GM12878 (cell line): Measurements from ENCODE around the gene FAM222B. TPM values are rescaled to one million over a fixed set of nuclear protein-coding genes. Genes with fewer than 3 reads are reported as not detected.

ENCODE experiments used
- ATAC-seq: fragments of 200-7000 bp; cut with Tn5 transposase; 3 replicates; pipeline ENCODE4 v1.9.1; 2020; ENCODE audit warnings: mild to moderate bottlenecking, moderate library complexity
- BruUV-seq: library from RNA; stranded (reverse); fragments of 400-500 nt; replicated peaks from 2 replicates; lab custom pipeline; 2021; lab: Mats Ljungman, UMichigan
- CTCF ChIA-PET: fragments of 300-600 bp; sonication (Branson Sonifier 250); formaldehyde crosslinking; extraction: SDS; loops from one replicate; lab custom pipeline; 2021; ENCODE audit warnings: inconsistent platforms; lab: Yijun Ruan, JAX
- POLR2A ChIA-PET: fragments of 350-600 bp; formaldehyde crosslinking; extraction: SDS; loops from one replicate; lab custom pipeline; 2021; ENCODE audit warnings: inconsistent platforms; lab: Charles Lee
- RAD21 ChIA-PET: fragments of 300-600 bp; sonication (Branson Sonifier 250); formaldehyde crosslinking; loops from one replicate; lab custom pipeline; 2023; ENCODE audit warnings: antibody characterized with exemption; ENCODE audit not compliant: unreplicated experiment; lab: Charles Lee
- SMC1A ChIA-PET: fragments of 300-600 bp; sonication (Branson Sonifier 250); formaldehyde crosslinking; loops from one replicate; lab custom pipeline; 2023; ENCODE audit not compliant: unreplicated experiment, uncharacterized antibody; lab: Charles Lee
- DNase-seq: peaks from one replicate; pipeline ENCODE4 v3.0.0-alpha.2; 2011; ENCODE audit warnings: low read depth, low spot score
- FAIRE-seq: peaks from 3 replicates; lab custom pipeline; 2011; peaks lifted over from hg19 to GRCh38; lab: Jason Lieb, UNC
- H2AFZ ChIP-seq: 2 replicates; pipeline ENCODE4 v1.6.0; 2011; ENCODE audit warnings: low read depth, low read length, control low read depth; ENCODE audit not compliant: control insufficient read depth
- H3K27ac ChIP-seq: 2 replicates; pipeline ENCODE4 v1.5.1; 2011; ENCODE audit warnings: control low read depth; ENCODE audit not compliant: control insufficient read depth, insufficient read depth
- H3K27me3 ChIP-seq, 2 experiments: replicated peaks in 1 of 2; 2 replicates each; pipeline versions ENCODE4 v1.6.0 to v1.6.1; 2011; ENCODE audit warnings: low read length in 1 of 2; ENCODE audit not compliant: control insufficient read depth in 2 of 2, insufficient read depth in 2 of 2
- H3K36me3 ChIP-seq, 2 experiments: 2 replicates each; pipeline ENCODE4 v1.5.1; 2011; ENCODE audit warnings: low read length in 1 of 2; ENCODE audit not compliant: control insufficient read depth in 2 of 2, insufficient read depth in 2 of 2
- H3K4me1 ChIP-seq: 2 replicates; pipeline ENCODE4 v1.6.1; 2011; ENCODE audit warnings: mild to moderate bottlenecking, low read length, moderate library complexity, mixed read lengths; ENCODE audit not compliant: control insufficient read depth, insufficient read depth
- H3K4me2 ChIP-seq: 2 replicates; pipeline ENCODE4 v1.6.0; 2011; ENCODE audit warnings: control low read depth; ENCODE audit not compliant: control insufficient read depth, insufficient read depth
- H3K4me3 ChIP-seq: fragments of 200-600 bp; sonication (generic); 2 replicates; pipeline ENCODE4 v1.5.1; 2016
- H3K79me2 ChIP-seq: 2 replicates; pipeline ENCODE4 v1.6.0; 2011; ENCODE audit warnings: low read length; ENCODE audit not compliant: control insufficient read depth, insufficient read depth
- H3K9ac ChIP-seq: 2 replicates; pipeline ENCODE4 v1.8.0; 2011; ENCODE audit warnings: low read length, control low read depth, mixed read lengths; ENCODE audit not compliant: control insufficient read depth, insufficient read depth
- H3K9me3 ChIP-seq: replicated peaks from 3 replicates; pipeline ENCODE4 v1.5.1; 2011; ENCODE audit warnings: mild to moderate bottlenecking, low read length; ENCODE audit not compliant: control insufficient read depth, insufficient read depth
- H4K20me1 ChIP-seq: 2 replicates; pipeline ENCODE4 v1.6.0; 2011; ENCODE audit not compliant: control insufficient read depth, insufficient read depth
- BACH1 ChIP-seq: fragments of 450-650 bp; IDR thresholded peaks from 2 replicates; pipeline ENCODE4 v1.6.1; 2017; ENCODE audit warnings: mild to moderate bottlenecking, borderline replicate concordance
- CHD2 ChIP-seq: IDR thresholded peaks from 2 replicates; pipeline ENCODE4 v1.6.1; 2011; ENCODE audit warnings: low read depth, low read length, improper control_type of control experiment, borderline replicate concordance
- EED ChIP-seq: sonication (generic); IDR thresholded peaks from 2 replicates; pipeline ENCODE4 v1.6.1; 2016; ENCODE audit warnings: antibody characterized with exemption, low read depth
- HDGF ChIP-seq: fragments of 450-650 bp; IDR thresholded peaks from 2 replicates; pipeline ENCODE4 v1.6.1; 2016; ENCODE audit warnings: antibody characterized with exemption
- IKZF2 ChIP-seq, 2 experiments: fragments of 450-650 bp; IDR thresholded peaks; 2 replicates each; pipeline ENCODE4 v1.6.1; 2017; ENCODE audit warnings: mild to moderate bottlenecking in 2 of 2, moderate library complexity in 2 of 2
- PAX8 ChIP-seq: fragments of 450-650 bp; IDR thresholded peaks from 2 replicates; pipeline ENCODE4 v1.6.1; 2017; ENCODE audit warnings: mild to moderate bottlenecking, moderate library complexity
- POLR2AphosphoS2 ChIP-seq: IDR thresholded peaks from 2 replicates; pipeline ENCODE4 v1.6.1; 2011; ENCODE audit warnings: low read depth, mild to moderate bottlenecking, low read length, improper control_type of control experiment, moderate library complexity
- POLR2AphosphoS5 ChIP-seq: IDR thresholded peaks from 2 replicates; pipeline ENCODE4 v1.6.1; 2011; ENCODE audit warnings: mild to moderate bottlenecking, low read length, inconsistent platforms
- RB1 ChIP-seq: fragments of 450-650 bp; formaldehyde crosslinking; IDR thresholded peaks from 2 replicates; pipeline ENCODE4 v1.6.1; 2017; ENCODE audit warnings: mild to moderate bottlenecking, borderline replicate concordance
- SMAD5 ChIP-seq: IDR thresholded peaks from 2 replicates; pipeline ENCODE4 v1.6.1; 2016; ENCODE audit warnings: antibody characterized with exemption, low read depth
- TCF3 ChIP-seq: IDR thresholded peaks from 2 replicates; pipeline ENCODE4 v1.6.1; 2012; ENCODE audit warnings: low read depth, mild to moderate bottlenecking, low read length, borderline replicate concordance; ENCODE audit not compliant: insufficient read depth
- YY1 ChIP-seq: IDR thresholded peaks from 2 replicates; pipeline ENCODE4 v1.6.1; 2011; ENCODE audit warnings: low read depth, mild to moderate bottlenecking, low read length
- ZBED1 ChIP-seq: IDR thresholded peaks from 2 replicates; pipeline ENCODE4 v1.6.1; 2016; ENCODE audit warnings: borderline replicate concordance
- WGBS: methylation state at CpG from one replicate; pipeline ENCODE4 v1.1.6; 2016; ENCODE audit warnings: low lambda C conversion rate; ENCODE audit not compliant: insufficient replicate concordance, insufficient coverage; ENCODE audit errors: missing lambda C conversion rate; 5-methylcytosine and 5-hydroxymethylcytosine counted together
- in situ Hi-C: fragments of 300-500 bp; cut with MboI; formaldehyde crosslinking; loops from 9 replicates; pipeline ENCODE4 v1.14.3; 2018; ENCODE audit warnings: mixed read lengths
- intact Hi-C: fragments of 100-400 bp; cut with micrococcal nuclease; formaldehyde crosslinking; loops from one replicate; pipeline ENCODE4 v1.14.2; 2022; ENCODE audit not compliant: unreplicated experiment
- polyA plus RNA-seq, 11 experiments: library from polyadenylated mRNA; depleted of rRNA in 4 of 11; unstranded in 6 of 11; stranded (reverse) in 5 of 11; fragments of >200 nt; fragmentation: Nextera tagmentation in 4 of 11; fragmentation: Illumina TruSeq in 1 of 11; extraction: Ambion mirVana in 4 of 11; extraction: Trizol in 1 of 11; gene quantifications; 1 replicate in 1 of 11; 2 replicates in 10 of 11; pipeline versions ENCODE4 v1.2.1 to v1.2.3, GENCODE V29; 2011 to 2016; ENCODE audit warnings: inconsistent platforms in 2 of 11, missing spikeins in 2 of 11, low read depth in 1 of 11
- total RNA-seq, 4 experiments: library from RNA; depleted of rRNA in 3 of 4; stranded (reverse); fragments of >200 nt in 3 of 4; fragmentation: Illumina TruSeq in 1 of 4; extraction: Trizol in 1 of 4; gene quantifications; 2 replicates each; pipeline versions ENCODE4 v1.2.1 to v1.2.3, GENCODE V29; 2013 to 2021

FAM222B gene
- total and polyA plus RNA-seq, 10 of the 15 experiments (the other 5 are each of a cell fraction or from before 2014, with no cell fraction given), result 2.8 to 18.3 (median 6.4) TPM

GRCh38 chr17:28725166-28725659 is 117.4 kb downstream of the FAM222B start (continued):
- TF ChIP-seq EED (no peak), CHD2 (peak; percentile 26; the same call in 1 of the 2 replicates), POLR2AphosphoS2 (peak; percentile 84), YY1 (0 out of 2 replicates have a peak, but pooled peaks have one; percentile 6), BACH1 (peak; percentile 61), ZBED1 (peak; percentile 92), POLR2AphosphoS5 (peak; percentile 88), IKZF2 (IDR thresholded peaks at IDR 0.05) (0 out of 4 replicates have a peak, but pooled peaks of 1 of the 2 experiments have one; percentile 7)

DNA sequence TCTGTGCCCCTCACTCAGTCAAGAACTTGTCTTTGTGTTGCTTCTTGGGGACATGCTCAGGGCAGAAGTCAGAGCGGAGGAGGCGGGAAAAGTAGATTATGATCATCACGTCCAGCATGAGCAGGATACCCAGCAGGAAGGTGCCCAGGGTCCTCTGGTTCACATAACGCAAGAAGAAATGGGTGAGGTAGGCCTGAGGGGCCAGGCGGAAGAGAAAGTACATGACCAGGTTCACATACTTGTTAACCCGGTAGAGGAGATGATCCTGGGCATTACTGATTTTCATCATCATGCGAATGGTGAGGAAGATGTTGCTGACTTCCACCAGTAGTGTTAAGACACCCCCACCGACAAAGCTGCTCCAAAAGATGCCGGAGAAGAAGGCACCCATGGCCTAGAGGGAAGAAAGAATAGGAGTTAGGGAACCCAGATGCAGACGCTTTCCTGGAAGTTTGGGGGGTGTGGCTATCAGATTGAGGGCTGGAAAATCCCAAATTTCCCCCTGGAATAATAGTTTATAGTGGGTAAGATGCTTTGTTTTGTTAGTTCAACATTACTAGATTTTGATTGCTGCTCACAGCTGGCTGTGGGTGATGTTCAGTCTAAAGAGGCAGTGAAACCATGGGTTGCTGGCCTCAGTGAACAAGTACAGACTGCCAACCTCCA is 118.0 kb downstream of the FAM222B start:
- POLR2A ChIA-PET, result interaction anchor here (0.9 to 17.2 kb wide), 4 partner anchors 12 to 79 kb away, joined by 3 to 485 read pairs (median 18); partner anchors contain the start of genes BLTP2, PROCA1 and TRAF4
- WGBS, result 29% methylated on average over 10 of the region's 10 CpGs
- 0 out of 2 replicates have a peak overlapping the region, but pooled peaks have one; percentile 4 for H3K27ac ChIP-seq
- CTCF ChIA-PET, result interaction anchor here (1.0 to 12.6 kb wide), 4 partner anchors 24 to 241 kb away, joined by 3 to 394 read pairs (median 92); partner anchors contain the start of gene BLTP2
- H3K9ac ChIP-seq, result no peak overlapping the region
- FAIRE-seq (no peak), ATAC-seq (no peak; the same call in 2 of the 3 replicates), DNase-seq (no peak)
- intact Hi-C loops (loop anchor here (5.0 to 10.0 kb wide), 2 partner anchors 118 to 390 kb away; partner anchors contain the start of gene FAM222B), in situ Hi-C loops (loop anchor here (25.0 kb wide), 1 partner anchor 1262 kb away; the partner anchor contains the start of gene KSR1)
- H3K9me3 ChIP-seq, result no peaks in the 10 kb centered on the region
- peak overlapping the region; percentile 82 for H3K4me2 ChIP-seq
- peak overlapping the region; percentile 72; the same call in 1 of the 2 replicates for H3K4me3 ChIP-seq
- TF ChIP-seq RB1 (0 out of 2 replicates have a peak, but pooled peaks have one; percentile 34), PAX8 (no peak), ZBED1 (peak; percentile 9; the same call in 1 of the 2 replicates), SMAD5 (peak; percentile 70), TCF3 (no peak), HDGF (0 out of 2 replicates have a peak, but pooled peaks have one; percentile 19)
- H3K79me2 ChIP-seq, result peaks cover 42% of the 10 kb centered on the region
- no peaks in the 10 kb centered on the region for H3K27me3 ChIP-seq
- peaks cover 12 to 20% of the 10 kb centered on the region in 2 experiments; a peak in 3 of 4 replicates for H3K36me3 ChIP-seq
- SMC1A ChIA-PET, result interaction anchor here (0.7 to 11.3 kb wide), 8 partner anchors 9 to 1423 kb away, joined by 3 to 326 read pairs (median 3); partner anchors contain the start of genes BLTP2, PROCA1 and TRAF4
- RAD21 ChIA-PET, result interaction anchor here (1.0 to 6.8 kb wide), 8 partner anchors 11 to 229 kb away, joined by 3 to 375 read pairs (median 5); partner anchors contain the start of genes BLTP2, FLOT2, PROCA1 and TRAF4
- no peak overlapping the region for H2AFZ ChIP-seq
- H4K20me1 ChIP-seq, result no peaks in the 10 kb centered on the region
- TSS peak; percentile 56 for BruUV-seq
- peaks cover 23% of the 10 kb centered on the region for H3K4me1 ChIP-seq
